Cardiac fibroblast (primary cell): Measurements from ENCODE around the gene PDIA5.

ENCODE experiments used
- DNase-seq, 2 donors: peaks; one replicate each; pipeline versions ENCODE4 v3.0.0 to v3.0.0-alpha.2; 2010; ENCODE audit warnings: low read depth in 2 of 2
- H3K4me3 ChIP-seq, 2 donors: replicated peaks in 1 of 2; 1 replicate in 1 of 2; 2 replicates in 1 of 2; pipeline ENCODE4 v1.5.1; 2011; ENCODE audit warnings: low read depth in 2 of 2, low read length in 2 of 2, mild to moderate bottlenecking in 2 of 2, moderate library complexity in 1 of 2
- CTCF ChIP-seq: IDR thresholded peaks from one replicate; pipeline ENCODE4 v1.5.1; 2011; ENCODE audit warnings: low read depth, mild to moderate bottlenecking, low read length, inconsistent platforms

Gene PDIA5

GRCh38 chr3:123068601-123069381, 2.0 kb downstream of the PDIA5 start:
- no peak for DNase-seq
- no peak for TF ChIP-seq CTCF
- peak overlapping the region; percentile 92 to 97 for H3K4me3 ChIP-seq

GRCh38 chr3:123070510-123070909, 3.7 kb downstream of the PDIA5 start:
- DNase-seq = no peak
- H3K4me3 ChIP-seq = no peak overlapping the region
- no peak for TF ChIP-seq CTCF

- peak; percentile 25 for TF ChIP-seq CTCF
- no peak overlapping the region for H3K4me3 ChIP-seq
- peak in 1 of 2 donors; percentile 44 for DNase-seq
These were observed 4.3 kb downstream of the PDIA5 start for GRCh38 chr3:123071146-123071545.

- no peak for DNase-seq
- no peak for TF ChIP-seq CTCF
- no peak overlapping the region for H3K4me3 ChIP-seq
These were observed 4.8 kb downstream of the PDIA5 start for GRCh38 chr3:123071581-123071980.

GRCh38 chr3:123072152-123072551, 5.3 kb downstream of the PDIA5 start:
- H3K4me3 ChIP-seq = no peak overlapping the region
- no peak for TF ChIP-seq CTCF
- DNase-seq = peak in 1 of 2 donors; percentile 55

GRCh38 chr3:123072564-123072963, 5.7 kb downstream of the PDIA5 start:
- TF ChIP-seq CTCF = no peak
- DNase-seq = no peak
- no peak overlapping the region for H3K4me3 ChIP-seq

- DNase-seq = no peak
- no peak for TF ChIP-seq CTCF
- no peak overlapping the region for H3K4me3 ChIP-seq
These were observed 8.5 kb downstream of the PDIA5 start for GRCh38 chr3:123075359-123075758.
